ENCODE data around the gene INPP5A.
"Not testable (repeated sequence)": the region's sequence is repeated elsewhere in the genome, so short reads cannot be mapped to it uniquely, and the experiment has no call there.

Gene INPP5A

GRCh38 chr10:132742837-132743194 is 205.2 kb downstream of the INPP5A start:
- in situ Hi-C loops (cut with HindIII; ENCODE audit: low pct_ligation_motif_present, low sequenced_read_pairs), result no loop called here
- TF ChIP-seq CTCF (IDR thresholded peaks at IDR 0.05; ENCODE audit: low read depth, low read length, missing control alignments), result no peak
- Histone ChIP-seq H3K4me3 (ENCODE audit: low read depth, low read length) (no peak overlapping the region), H3K27ac (no peak overlapping the region), H3K27me3 (replicated peaks) (no peaks in the 10 kb centered on the region), H3K36me3 (replicated peaks) (peaks cover 2% of the 10 kb centered on the region)
- no peak for DNase-seq

DNA sequence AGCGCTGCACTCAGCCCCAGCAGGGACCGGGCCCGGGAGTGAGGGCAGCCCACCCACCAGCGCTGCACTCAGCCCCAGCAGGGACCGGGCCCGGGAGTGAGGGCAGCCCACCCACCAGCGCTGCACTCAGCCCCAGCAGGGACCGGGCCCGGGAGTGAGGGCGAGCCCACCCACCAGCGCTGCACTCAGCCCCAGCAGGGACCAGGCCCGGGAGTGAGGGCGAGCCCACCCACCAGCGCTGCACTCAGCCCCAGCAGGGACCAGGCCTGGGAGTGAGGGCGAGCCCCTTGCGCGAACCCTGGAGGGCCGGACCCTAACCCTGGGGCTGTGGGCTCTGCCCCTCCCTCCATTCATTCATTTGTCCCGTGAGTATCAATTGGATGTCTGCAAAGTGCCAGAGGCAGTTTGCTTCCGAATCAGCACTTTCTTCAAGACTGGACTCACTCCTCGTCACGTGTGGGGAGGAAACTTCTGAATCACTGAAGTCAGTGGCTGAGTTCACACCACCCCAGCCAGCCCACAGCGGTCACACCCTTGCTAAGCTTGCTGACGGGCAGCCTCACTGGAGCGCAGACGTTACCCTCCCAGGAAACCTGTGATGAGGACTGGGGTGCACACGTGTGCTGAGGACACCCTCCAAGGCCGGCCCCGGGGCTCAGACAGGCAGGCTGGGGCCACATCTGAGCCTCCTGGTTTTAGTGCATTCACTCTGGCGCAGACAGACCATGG is 205.8 kb downstream of the INPP5A start:
- H3K36me3 ChIP-seq (replicated peaks); H3K4me3 ChIP-seq (ENCODE audit: low read depth, low read length); H3K27me3 ChIP-seq (replicated peaks); in situ Hi-C loops (cut with HindIII; ENCODE audit: low pct_ligation_motif_present, low sequenced_read_pairs): not testable (repeated sequence)
- peak; percentile 77 for DNase-seq
- peak overlapping the region; percentile 34 for H3K27ac ChIP-seq

- TF ChIP-seq CTCF (IDR thresholded peaks at IDR 0.05; ENCODE audit: low read depth, low read length, missing control alignments), result no peak
- Histone ChIP-seq H3K4me3 (ENCODE audit: low read depth, low read length) (no peak overlapping the region), H3K27ac (peak overlapping the region; percentile 34), H3K27me3 (replicated peaks) (no peaks in the 10 kb centered on the region), H3K36me3 (replicated peaks) (peaks cover 2% of the 10 kb centered on the region)
- DNase-seq, result peak; percentile 62
- in situ Hi-C loops (cut with HindIII; ENCODE audit: low pct_ligation_motif_present, low sequenced_read_pairs), result no loop called here
Observed at GRCh38 chr10:132743925-132744490, 206.4 kb downstream of the INPP5A start.

GRCh38 chr10:132744839-132745238 is 207.3 kb downstream of the INPP5A start:
- no peak overlapping the region for H3K27ac ChIP-seq
- H3K36me3 ChIP-seq (replicated peaks), result peaks cover 6% of the 10 kb centered on the region
- DNase-seq, result no peak
- TF ChIP-seq CTCF (IDR thresholded peaks at IDR 0.05; ENCODE audit: low read depth, low read length, missing control alignments), result no peak
- H3K4me3 ChIP-seq (ENCODE audit: low read depth, low read length), result no peak overlapping the region
- no peaks in the 10 kb centered on the region for H3K27me3 ChIP-seq (replicated peaks)
- in situ Hi-C loops (cut with HindIII; ENCODE audit: low pct_ligation_motif_present, low sequenced_read_pairs), result no loop called here

DNA sequence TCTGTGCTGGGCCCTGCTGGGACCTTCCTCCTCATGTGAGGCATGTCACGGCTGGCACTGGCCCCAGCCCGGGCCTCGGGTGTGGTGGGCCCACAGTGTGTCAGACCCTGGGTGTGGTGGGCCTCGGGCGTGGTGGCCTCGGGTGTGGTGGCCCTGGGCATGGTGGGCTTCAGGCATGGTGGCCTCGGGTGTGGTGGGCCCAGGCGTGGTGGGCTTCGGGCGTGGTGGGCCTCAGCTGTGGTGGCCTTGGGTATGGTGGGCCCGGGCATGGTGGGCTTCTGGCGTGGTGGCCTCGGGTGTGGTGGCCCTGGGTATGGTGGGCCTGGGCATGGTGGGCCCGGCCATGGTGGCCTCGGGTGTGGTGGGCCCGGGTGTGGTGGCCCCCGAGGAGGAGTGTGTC is 207.9 kb downstream of the INPP5A start:
- H3K36me3 ChIP-seq (replicated peaks), result peaks cover 8% of the 10 kb centered on the region
- no peak for DNase-seq
- in situ Hi-C loops (cut with HindIII; ENCODE audit: low pct_ligation_motif_present, low sequenced_read_pairs), result no loop called here
- no peaks in the 10 kb centered on the region for H3K27me3 ChIP-seq (replicated peaks)
- H3K4me3 ChIP-seq (ENCODE audit: low read depth, low read length), result no peak overlapping the region
- no peak for TF ChIP-seq CTCF (IDR thresholded peaks at IDR 0.05; ENCODE audit: low read depth, low read length, missing control alignments)
- H3K27ac ChIP-seq, result no peak overlapping the region

DNA sequence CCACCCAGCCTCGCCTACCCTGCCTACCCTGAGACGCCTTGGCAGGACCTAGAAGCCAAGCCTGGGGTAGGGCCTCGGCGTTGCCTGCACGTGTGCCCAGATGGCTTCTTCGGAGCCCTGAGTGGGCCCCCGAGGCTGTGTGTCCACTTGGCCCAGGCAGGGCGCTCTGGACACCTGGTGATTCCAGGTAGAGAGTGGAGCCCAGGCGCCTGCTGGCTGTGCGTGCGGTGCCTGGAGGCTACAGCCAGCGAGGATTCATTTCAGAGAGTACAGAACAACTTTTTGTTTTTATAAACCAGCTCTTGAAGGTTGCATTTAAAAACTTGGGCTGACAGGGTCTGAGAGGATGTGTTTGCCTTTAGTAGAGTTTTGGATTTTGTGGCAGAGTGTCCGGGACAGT is 208.4 kb downstream of the INPP5A start:
- no peak for DNase-seq
- Histone ChIP-seq H3K27ac (no peak overlapping the region), H3K36me3 (replicated peaks) (peaks cover 8% of the 10 kb centered on the region), H3K4me3 (ENCODE audit: low read depth, low read length) (no peak overlapping the region), H3K27me3 (replicated peaks) (no peaks in the 10 kb centered on the region)
- in situ Hi-C loops (cut with HindIII; ENCODE audit: low pct_ligation_motif_present, low sequenced_read_pairs), result no loop called here
- no peak for TF ChIP-seq CTCF (IDR thresholded peaks at IDR 0.05; ENCODE audit: low read depth, low read length, missing control alignments)
